Measurements from ENCODE around the gene ANTXR1. TPM values are rescaled to one million over a fixed set of nuclear protein-coding genes. Genes with fewer than 3 reads are reported as not detected.

Gene ANTXR1
- total RNA-seq, 1 experiment from 2014 or later, result 181 TPM

GRCh38 chr2:69298261-69298660 lies 285.3 kb downstream of the ANTXR1 start:
- TF ChIP-seq, protein P1, sequence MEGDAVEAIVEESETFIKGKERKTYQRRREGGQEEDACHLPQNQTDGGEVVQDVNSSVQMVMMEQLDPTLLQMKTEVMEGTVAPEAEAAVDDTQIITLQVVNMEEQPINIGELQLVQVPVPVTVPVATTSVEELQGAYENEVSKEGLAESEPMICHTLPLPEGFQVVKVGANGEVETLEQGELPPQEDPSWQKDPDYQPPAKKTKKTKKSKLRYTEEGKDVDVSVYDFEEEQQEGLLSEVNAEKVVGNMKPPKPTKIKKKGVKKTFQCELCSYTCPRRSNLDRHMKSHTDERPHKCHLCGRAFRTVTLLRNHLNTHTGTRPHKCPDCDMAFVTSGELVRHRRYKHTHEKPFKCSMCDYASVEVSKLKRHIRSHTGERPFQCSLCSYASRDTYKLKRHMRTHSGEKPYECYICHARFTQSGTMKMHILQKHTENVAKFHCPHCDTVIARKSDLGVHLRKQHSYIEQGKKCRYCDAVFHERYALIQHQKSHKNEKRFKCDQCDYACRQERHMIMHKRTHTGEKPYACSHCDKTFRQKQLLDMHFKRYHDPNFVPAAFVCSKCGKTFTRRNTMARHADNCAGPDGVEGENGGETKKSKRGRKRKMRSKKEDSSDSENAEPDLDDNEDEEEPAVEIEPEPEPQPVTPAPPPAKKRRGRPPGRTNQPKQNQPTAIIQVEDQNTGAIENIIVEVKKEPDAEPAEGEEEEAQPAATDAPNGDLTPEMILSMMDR (conservative IDR thresholded peaks at IDR 0.05; ENCODE audit: low read depth, low read length), result no peak
- no peak for TF ChIP-seq EZH2 (IDR thresholded peaks at IDR 0.05; ENCODE audit: borderline replicate concordance, low read depth, low read length, poor library complexity, severe bottlenecking)
- no TSS peak for BruUV-seq (replicated peaks)
- ChIA-PET POLR2A (ENCODE audit: low non-redundant PET) (no interaction called here), CTCF (no interaction called here)
- DNase-seq (ENCODE audit: low spot score), result no peak
- Histone ChIP-seq H3K9me3 (ENCODE audit: low read depth, low read length, poor library complexity, severe bottlenecking) (no peaks in the 10 kb centered on the region), H3K4me3 (ENCODE audit: low read depth, low read length, poor library complexity, severe bottlenecking) (no peak overlapping the region), H3K36me3 (ENCODE audit: insufficient read depth, low read length, poor library complexity, severe bottlenecking) (no peaks in the 10 kb centered on the region), H3K27ac (ENCODE audit: low read depth, low read length, poor library complexity, severe bottlenecking) (no peak overlapping the region), H3K4me1 (ENCODE audit: insufficient read depth, low read length, poor library complexity, severe bottlenecking) (peaks cover 6% of the 10 kb centered on the region), H3K27me3 (replicated peaks; ENCODE audit: insufficient read depth, low read depth, low read length, poor library complexity) (no peaks in the 10 kb centered on the region)
- intact Hi-C loops (cut with micrococcal nuclease; ENCODE audit: unreplicated experiment), result no loop called here

DNA sequence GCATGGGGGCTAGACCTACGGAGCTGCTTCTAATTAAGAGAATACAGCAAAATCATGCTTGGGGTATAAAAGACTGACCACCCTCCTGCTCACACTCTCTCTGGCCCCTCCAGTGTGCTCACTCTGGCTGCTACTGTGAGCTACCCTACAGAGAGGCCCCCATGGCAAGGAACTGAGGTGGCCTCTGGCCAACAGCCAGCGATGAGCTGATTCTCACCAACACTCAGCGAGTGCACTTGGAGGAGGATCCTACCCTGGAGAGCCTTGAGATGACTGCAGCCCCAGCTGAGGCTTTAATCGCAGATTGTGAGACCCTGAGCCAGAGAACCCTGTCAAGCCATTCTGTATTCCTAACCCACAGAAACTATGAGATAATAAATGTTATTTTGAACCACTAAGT lies 285.9 kb downstream of the ANTXR1 start:
- peaks cover 6% of the 10 kb centered on the region for H3K4me1 ChIP-seq (ENCODE audit: insufficient read depth, low read length, poor library complexity, severe bottlenecking)
- H3K4me3 ChIP-seq (ENCODE audit: low read depth, low read length, poor library complexity, severe bottlenecking), result no peak overlapping the region
- H3K9me3 ChIP-seq (ENCODE audit: low read depth, low read length, poor library complexity, severe bottlenecking), result peaks cover 4% of the 10 kb centered on the region
- no peaks in the 10 kb centered on the region for H3K27me3 ChIP-seq (replicated peaks; ENCODE audit: insufficient read depth, low read depth, low read length, poor library complexity)
- intact Hi-C loops (cut with micrococcal nuclease; ENCODE audit: unreplicated experiment), result no loop called here
- H3K36me3 ChIP-seq (ENCODE audit: insufficient read depth, low read length, poor library complexity, severe bottlenecking), result no peaks in the 10 kb centered on the region
- no peak for DNase-seq (ENCODE audit: low spot score)
- no TSS peak for BruUV-seq (replicated peaks)
- ChIA-PET CTCF (no interaction called here), POLR2A (ENCODE audit: low non-redundant PET) (no interaction called here)
- TF ChIP-seq, protein P1 (conservative IDR thresholded peaks at IDR 0.05; ENCODE audit: low read depth, low read length), result no peak
- no peak overlapping the region for H3K27ac ChIP-seq (ENCODE audit: low read depth, low read length, poor library complexity, severe bottlenecking)

Small RNA genes lying within 50 kb of the gene (microRNA-seq; reads per million reads assigned to microRNA genes)
- gene MIR3126, result 39.9 reads per million, percentile 54 among the genes with 10 or more reads in this experiment

Other genes starting within 250 kb of the ANTXR1 start
- not detected in 2 replicates for gene BMP10, start 141.8 kb upstream of the ANTXR1 start, total RNA-seq (2021)
- not detected in 2 replicates for gene GKN2, start 60.3 kb upstream of the ANTXR1 start, total RNA-seq (2021)
- gene GKN1, start 38.5 kb upstream of the ANTXR1 start, total RNA-seq (2021), result not detected in 2 replicates

All from A673 (cell line).